Measurements from ENCODE around the gene TNFRSF8. TPM values are rescaled to one million over a fixed set of nuclear protein-coding genes. Genes with fewer than 3 reads are reported as not detected.

Gene TNFRSF8
- total RNA-seq, 1 donor from 2014 or later = 33.2 TPM

DNA sequence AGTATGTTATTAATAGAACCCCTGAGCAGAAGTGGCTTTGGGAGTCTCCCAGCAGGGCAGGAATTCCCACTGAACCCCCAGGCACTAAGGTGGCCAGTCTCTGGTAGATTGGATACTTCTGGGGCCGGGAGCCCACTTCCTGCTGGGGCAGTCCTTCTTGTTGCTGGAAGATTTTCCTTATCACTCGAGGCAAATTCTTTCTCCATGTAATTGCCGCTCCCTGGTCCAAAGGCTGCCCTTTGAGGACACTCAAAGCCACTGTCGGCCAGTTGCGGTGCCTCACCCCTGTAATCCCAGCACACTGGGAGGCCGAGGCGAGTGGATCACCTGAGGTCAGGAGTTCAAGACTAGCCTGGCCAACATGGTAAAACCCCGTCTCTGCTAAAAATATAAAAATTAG, 81.1 kb downstream of the TNFRSF8 start:
- H3K4me3 Mint-ChIP-seq = no peak overlapping the region
- H3K27ac Mint-ChIP-seq = peak overlapping the region; percentile 85
- DNase-seq = no peak
- intact Hi-C loops (cut with micrococcal nuclease) = no loop called here
- H3K9me3 Mint-ChIP-seq = peaks cover 3% of the 10 kb centered on the region
- no peaks in the 10 kb centered on the region for H3K27me3 Mint-ChIP-seq
- H3K36me3 Mint-ChIP-seq (ENCODE audit: low read depth) = peaks cover 14% of the 10 kb centered on the region
- peaks cover 50% of the 10 kb centered on the region for H3K4me1 Mint-ChIP-seq

DNA sequence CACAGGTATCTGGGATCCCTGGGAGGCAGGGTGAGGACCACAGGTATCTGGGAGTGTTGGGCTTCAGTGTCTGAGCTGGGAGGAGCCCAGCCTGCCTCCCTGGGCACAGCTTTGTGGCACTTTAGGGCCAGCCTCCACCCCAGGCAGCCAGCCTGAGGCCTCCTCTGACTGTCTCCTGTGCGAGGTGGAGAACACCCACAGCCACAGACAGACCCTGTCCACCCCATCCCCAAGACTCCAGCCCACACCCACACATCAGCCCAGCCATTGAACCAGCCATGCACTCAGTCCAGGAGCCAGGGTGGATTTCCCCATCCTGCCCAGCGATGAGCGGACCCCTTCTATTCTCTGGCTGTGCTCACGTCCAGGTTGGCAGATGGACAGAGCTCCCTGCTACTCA, 81.9 kb downstream of the TNFRSF8 start:
- Mint-ChIP-seq H3K4me3 (no peak overlapping the region), H3K36me3 (ENCODE audit: low read depth) (peaks cover 19% of the 10 kb centered on the region), H3K9me3 (peaks cover 9% of the 10 kb centered on the region), H3K27me3 (no peaks in the 10 kb centered on the region), H3K4me1 (peaks cover 57% of the 10 kb centered on the region), H3K27ac (peak overlapping the region; percentile 58)
- intact Hi-C loops (cut with micrococcal nuclease) = no loop called here
- no peak for DNase-seq

DNA sequence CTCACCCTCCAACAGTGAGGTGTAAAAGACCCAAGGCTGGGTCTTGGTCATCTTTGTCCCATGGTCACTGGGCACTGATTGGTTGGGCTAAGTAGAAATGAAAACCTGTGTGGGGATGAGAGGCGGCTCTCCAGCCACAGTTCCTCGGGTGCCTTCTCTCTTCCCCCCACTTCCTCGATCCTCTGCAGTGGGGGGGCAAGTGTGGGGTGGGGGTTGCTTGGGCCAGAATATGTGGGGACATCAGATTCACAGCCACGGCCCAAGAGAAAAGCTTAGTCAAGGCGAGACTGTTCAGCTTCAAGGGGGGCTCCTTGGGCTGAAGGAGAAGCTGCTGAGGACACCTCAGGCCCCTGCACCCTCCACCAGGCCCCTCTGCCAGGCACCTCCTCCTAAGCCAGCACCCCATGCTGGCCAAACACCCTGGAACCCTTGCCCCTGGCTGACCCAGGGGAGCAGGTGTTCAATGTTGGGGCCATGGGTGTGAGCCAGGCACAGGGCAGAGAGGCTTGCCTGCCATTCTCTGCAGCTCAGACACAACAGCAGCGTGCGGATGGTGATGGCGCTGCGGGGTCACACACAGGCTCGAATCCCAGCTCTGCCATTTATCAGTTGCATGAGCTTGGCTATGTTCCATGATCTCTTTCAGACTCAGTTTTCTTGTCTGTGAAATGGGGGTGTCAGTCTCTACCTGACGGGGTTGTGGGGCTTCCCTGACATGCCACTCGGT, 82.7 kb downstream of the TNFRSF8 start:
- Mint-ChIP-seq H3K4me3 (no peak overlapping the region), H3K36me3 (ENCODE audit: low read depth) (peaks cover 21% of the 10 kb centered on the region), H3K9me3 (peaks cover 9% of the 10 kb centered on the region), H3K4me1 (peaks cover 65% of the 10 kb centered on the region), H3K27me3 (no peaks in the 10 kb centered on the region), H3K27ac (peak overlapping the region; percentile 58)
- no peak for DNase-seq
- intact Hi-C loops (cut with micrococcal nuclease) = no loop called here

DNA sequence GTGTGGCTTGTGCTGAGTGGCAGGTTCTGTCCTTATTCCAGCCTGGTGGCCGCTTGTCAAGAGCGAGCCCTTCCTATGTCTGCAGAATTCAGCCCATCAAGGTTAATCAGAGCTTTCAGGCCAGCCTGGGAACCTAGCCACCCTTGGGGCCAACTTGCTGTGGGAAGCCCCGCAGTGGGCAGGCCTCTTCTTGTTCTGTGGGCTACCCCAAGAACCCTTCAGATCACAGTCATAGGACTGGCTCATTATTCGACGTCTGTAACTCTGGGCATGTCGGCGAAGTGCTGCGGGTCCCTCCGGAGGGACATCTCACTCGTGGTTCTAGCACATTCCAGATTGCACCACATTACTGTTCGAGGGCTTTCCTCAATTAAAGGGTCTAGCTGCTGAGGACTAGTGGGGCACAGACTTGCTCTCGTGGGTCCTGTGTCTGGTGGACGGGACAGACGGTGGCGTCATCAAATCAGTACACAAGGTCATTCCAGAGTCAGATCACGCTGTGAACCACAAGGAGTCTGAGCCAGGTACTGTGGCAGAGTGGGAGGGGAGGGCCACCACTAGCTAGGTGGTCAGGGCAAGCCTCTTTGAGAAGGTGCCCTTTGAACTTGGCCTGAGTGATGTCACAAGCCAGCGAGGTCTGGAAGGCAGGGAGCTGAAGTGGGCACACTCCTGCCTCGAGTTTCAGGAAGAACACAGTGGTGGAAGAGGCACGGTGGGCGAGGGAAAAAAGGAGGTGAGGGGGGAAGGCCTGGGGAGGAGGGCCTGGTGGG, 83.4 kb downstream of the TNFRSF8 start:
- intact Hi-C loops (cut with micrococcal nuclease) = no loop called here

DNA sequence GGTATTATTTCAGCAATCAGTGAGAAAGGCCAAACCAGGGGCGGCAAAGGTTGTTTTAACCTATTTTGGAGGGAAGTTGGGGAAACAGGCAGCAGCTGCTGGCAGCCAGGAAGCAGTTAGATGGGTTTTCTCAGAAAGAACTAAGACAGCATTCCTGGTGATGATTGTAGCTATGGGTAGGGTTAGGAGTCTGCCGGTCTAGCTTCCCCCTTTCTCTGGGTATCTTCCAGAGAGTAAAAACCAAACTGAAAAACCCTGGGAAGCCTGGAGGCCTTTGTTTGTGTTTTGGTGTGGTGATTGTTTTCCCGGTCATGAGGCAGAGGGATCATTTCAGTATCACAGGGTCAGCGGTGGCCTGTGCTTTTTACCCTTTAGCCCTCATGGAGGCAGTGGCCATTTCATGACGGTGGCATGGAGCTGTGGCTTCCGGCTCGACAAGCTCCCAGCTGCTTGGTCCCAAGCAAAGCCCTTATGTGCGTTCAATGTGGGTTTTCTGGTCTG, 84.1 kb downstream of the TNFRSF8 start:
- peaks cover 9% of the 10 kb centered on the region for H3K9me3 Mint-ChIP-seq
- peak overlapping the region; percentile 91 for H3K27ac Mint-ChIP-seq
- no peaks in the 10 kb centered on the region for H3K27me3 Mint-ChIP-seq
- H3K36me3 Mint-ChIP-seq (ENCODE audit: low read depth) = peaks cover 19% of the 10 kb centered on the region
- peak overlapping the region; percentile 58 for H3K4me3 Mint-ChIP-seq
- peak; percentile 67 for DNase-seq
- peaks cover 80% of the 10 kb centered on the region for H3K4me1 Mint-ChIP-seq
- intact Hi-C loops (cut with micrococcal nuclease) = no loop called here

More for the DNA sequence above, 83.4 kb downstream of the TNFRSF8 start:
- DNase-seq = no peak
- Mint-ChIP-seq H3K27me3 (no peaks in the 10 kb centered on the region), H3K4me3 (peak overlapping the region; percentile 39), H3K9me3 (peaks cover 9% of the 10 kb centered on the region), H3K27ac (peak overlapping the region; percentile 91), H3K4me1 (peaks cover 73% of the 10 kb centered on the region), H3K36me3 (ENCODE audit: low read depth) (peaks cover 21% of the 10 kb centered on the region)

DNA sequence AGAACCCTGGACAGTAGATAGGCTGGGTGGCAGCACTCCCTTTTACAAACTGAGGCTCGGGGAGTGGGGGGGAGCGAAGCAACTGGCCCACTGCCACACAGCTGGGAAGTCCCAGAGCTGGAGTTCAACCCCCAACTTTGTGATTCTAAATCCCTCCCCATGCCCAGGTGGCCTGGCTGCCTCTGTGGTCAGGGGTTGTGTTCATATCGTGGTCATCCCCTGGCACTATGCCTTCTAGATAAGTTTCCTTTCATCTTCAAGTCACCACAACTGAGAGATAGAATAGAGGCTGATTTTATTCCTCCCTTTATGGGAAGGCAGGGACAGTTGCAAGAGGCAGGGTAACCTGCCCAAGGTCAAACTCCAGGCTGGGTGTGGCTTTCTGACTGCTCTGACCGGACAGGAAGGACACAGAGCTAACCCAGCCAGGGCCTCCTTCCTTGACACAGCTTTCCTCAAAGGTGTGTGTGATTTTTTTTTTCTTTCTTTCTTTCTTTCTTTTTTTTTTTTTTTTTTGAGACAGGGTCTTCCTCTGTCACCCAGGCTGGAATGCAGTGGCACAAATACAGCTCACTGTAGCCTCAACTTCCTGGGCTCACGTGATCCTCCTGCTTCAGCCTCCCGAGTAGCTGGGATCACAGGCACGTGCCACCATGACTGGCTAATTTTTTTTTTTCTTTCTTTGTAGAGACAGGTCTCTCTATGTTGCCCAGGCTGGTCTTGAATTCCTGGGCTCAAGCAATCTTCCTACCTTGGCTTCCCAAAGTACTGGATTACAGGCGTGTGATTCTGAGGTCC, 85.3 kb downstream of the TNFRSF8 start:
- intact Hi-C loops (cut with micrococcal nuclease) = no loop called here
- peak; percentile 75 for DNase-seq
- Mint-ChIP-seq H3K9me3 (peaks cover 9% of the 10 kb centered on the region), H3K4me3 (peak overlapping the region; percentile 47), H3K27ac (peak overlapping the region; percentile 91), H3K36me3 (ENCODE audit: low read depth) (peaks cover 17% of the 10 kb centered on the region), H3K4me1 (peaks cover 83% of the 10 kb centered on the region), H3K27me3 (no peaks in the 10 kb centered on the region)

DNA sequence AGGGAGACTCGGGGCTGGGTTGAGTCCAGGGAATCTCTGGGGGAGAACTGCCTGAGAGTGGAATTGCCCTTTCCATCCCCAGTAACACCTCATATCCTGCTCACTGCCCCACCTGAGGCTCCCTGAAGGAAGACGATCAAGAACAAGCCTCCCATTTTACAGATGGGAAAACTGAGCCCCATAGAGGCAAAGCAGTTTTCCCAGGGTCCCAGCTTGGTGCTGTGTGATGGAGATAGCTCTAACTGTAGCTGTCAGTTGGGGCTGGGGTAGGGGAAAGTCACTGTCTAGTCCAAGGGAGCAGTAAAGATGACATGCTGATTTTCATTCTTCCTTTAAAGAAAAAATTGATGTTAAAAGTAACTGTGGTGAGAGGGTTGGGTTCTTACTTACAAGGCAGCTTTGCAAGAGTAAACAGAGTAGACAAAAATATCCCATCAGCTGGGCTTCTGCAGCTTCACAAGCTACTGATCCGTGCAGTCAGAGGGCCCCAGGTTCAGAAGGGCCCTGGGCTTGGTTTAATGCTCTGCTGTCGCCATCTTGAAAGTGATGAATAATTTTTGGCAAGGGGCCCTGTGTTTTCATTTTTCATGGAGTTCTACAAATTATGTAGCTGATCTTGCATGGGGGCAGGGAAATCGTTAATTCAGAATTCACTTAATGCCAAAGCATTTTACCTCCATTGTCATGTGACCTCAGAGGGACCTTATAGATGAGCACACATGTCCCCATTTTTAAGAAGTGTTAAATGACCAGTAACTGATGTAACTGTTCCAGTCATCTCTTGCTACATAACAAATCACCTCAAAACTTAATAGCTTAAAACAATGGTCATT, 86.1 kb downstream of the TNFRSF8 start:
- DNase-seq = no peak
- Mint-ChIP-seq H3K4me3 (peak overlapping the region; percentile 47), H3K27me3 (no peaks in the 10 kb centered on the region), H3K27ac (peak overlapping the region; percentile 91), H3K4me1 (peaks cover 79% of the 10 kb centered on the region), H3K36me3 (ENCODE audit: low read depth) (peaks cover 10% of the 10 kb centered on the region), H3K9me3 (peaks cover 9% of the 10 kb centered on the region)
- intact Hi-C loops (cut with micrococcal nuclease) = no loop called here

DNA sequence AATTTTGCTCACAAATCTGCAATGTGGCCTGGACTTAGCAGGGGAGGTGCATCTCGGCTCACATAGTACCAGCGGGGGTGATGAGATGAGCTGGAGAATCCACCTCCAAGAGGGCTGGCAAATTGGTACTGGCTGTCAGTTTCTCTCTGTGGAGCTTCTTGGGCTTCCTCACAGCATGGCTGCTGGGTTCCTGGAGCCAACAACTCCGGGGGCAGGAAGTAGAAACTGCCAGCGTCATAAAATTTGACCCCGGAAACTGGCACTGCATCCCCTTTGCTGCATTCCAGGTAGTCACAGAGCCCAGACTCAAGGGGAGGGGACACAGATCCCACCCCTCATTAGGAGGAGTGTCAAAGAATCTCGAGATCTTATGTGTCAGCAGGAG, 86.7 kb downstream of the TNFRSF8 start:
- peak overlapping the region; percentile 73 for H3K4me3 Mint-ChIP-seq
- H3K27me3 Mint-ChIP-seq = no peaks in the 10 kb centered on the region
- H3K4me1 Mint-ChIP-seq = peaks cover 78% of the 10 kb centered on the region
- H3K27ac Mint-ChIP-seq = peak overlapping the region; percentile 91
- intact Hi-C loops (cut with micrococcal nuclease) = loop anchor here (1.0 kb wide), 1 partner anchor 9 kb away; no protein-coding TSS in a partner anchor
- no peak for DNase-seq
- H3K36me3 Mint-ChIP-seq (ENCODE audit: low read depth) = peaks cover 10% of the 10 kb centered on the region
- H3K9me3 Mint-ChIP-seq = peaks cover 9% of the 10 kb centered on the region

DNA sequence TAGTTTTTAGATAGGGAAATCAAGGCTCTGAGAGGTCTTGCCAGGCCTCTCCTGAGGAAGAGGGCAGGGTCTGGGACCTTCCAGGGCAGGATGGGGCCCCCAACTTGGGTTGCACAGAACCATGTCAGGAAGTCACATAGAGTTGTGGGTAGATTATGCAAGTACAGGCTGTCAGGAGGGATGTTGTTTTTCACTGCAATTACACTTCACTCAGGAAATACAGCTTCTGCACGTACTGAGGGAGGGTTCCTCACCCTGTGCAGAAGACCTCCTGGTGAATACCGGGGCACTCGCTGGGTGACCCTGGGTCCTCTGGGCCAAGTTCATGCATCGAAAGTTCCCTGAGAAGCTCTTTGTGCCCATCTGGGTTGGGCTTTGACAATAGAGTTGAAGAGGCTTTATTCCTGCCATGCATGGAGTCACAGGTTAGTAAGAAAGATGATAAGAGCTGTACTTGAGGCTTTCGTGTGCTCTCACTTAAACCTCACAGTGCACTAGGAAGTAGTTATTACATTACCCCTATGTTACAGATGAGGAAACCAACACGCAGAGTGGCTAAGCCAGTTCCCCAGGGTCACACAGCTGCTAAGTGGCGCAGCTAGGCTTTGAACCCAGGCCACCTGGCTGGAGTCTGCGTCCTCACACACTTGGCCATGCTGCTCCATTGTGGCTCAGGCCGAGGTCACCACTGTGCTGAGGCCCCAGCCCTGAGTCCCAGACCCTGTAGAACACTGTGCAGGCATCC, 87.5 kb downstream of the TNFRSF8 start:
- peak overlapping the region; percentile 91 for H3K27ac Mint-ChIP-seq
- DNase-seq = peak; percentile 84
- H3K9me3 Mint-ChIP-seq = peaks cover 9% of the 10 kb centered on the region
- intact Hi-C loops (cut with micrococcal nuclease) = loop anchor here (1.0 kb wide), 1 partner anchor 8 kb away; no protein-coding TSS in a partner anchor
- H3K4me3 Mint-ChIP-seq = peak overlapping the region; percentile 73
- peaks cover 83% of the 10 kb centered on the region for H3K4me1 Mint-ChIP-seq
- H3K36me3 Mint-ChIP-seq (ENCODE audit: low read depth) = peaks cover 10% of the 10 kb centered on the region
- H3K27me3 Mint-ChIP-seq = no peaks in the 10 kb centered on the region

DNA sequence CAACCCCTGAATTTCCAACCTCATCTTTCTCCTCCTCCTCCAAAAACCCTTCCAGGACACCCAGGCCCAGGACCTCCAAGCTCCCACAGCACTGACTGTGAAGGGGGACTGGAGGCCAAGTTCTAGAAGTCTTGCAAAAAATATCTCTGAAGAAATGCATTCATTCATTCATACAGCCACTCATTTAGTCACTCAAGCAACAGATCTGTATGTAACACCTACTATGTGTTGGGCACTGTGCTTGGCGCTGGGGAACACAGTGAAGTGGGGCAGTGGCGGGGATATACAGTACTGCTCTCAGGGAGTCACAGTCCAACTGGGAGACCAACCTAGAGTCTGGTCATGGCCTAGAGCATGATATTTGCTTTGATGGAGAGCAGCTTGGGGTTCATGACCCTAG, 88.4 kb downstream of the TNFRSF8 start:
- intact Hi-C loops (cut with micrococcal nuclease) = no loop called here
- peak overlapping the region; percentile 73 for H3K4me3 Mint-ChIP-seq
- H3K9me3 Mint-ChIP-seq = peaks cover 9% of the 10 kb centered on the region
- H3K27ac Mint-ChIP-seq = peak overlapping the region; percentile 91
- H3K4me1 Mint-ChIP-seq = peaks cover 84% of the 10 kb centered on the region
- no peak for DNase-seq
- no peaks in the 10 kb centered on the region for H3K27me3 Mint-ChIP-seq
- H3K36me3 Mint-ChIP-seq (ENCODE audit: low read depth) = peaks cover 10% of the 10 kb centered on the region

DNA sequence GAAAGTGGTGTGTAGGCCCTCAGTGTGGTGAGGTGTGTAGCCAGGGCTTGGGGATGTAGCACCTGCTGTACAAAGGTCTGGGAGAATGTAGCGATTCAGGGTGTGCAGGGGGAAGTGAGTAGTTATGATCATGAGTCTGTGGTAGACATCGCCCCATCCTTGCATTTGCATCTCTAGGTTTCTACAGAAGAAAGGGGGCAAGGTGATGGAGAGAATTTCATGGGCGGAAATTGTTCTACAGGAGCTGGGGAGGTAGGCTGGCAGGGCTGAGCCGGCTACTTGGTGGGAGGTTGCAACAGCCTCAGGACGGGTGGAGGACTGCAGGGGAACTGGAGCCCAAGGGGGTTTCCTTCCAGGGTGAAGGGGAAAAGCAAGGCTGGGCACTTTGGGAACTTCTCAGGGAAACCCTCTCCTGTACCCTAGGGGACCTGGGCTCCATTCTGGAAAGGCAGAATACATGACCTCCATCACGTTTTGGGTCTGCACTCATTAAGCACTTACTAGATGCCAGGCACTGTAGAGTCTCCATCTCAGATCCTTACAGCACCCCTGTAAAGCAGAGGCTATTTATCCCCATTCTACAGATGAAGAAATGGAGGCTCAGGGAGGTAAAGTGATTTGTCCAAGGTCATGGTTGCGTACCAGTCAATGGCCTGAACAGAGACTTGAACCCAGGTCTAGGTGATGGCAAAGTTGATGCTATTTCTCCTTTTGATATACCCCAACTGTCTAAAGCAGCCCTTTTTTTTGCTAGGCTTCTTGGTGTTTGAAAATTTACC, 89.2 kb downstream of the TNFRSF8 start:
- intact Hi-C loops (cut with micrococcal nuclease) = no loop called here
- Mint-ChIP-seq H3K27me3 (no peaks in the 10 kb centered on the region), H3K4me1 (peaks cover 81% of the 10 kb centered on the region), H3K9me3 (peaks cover 9% of the 10 kb centered on the region), H3K36me3 (ENCODE audit: low read depth) (peaks cover 10% of the 10 kb centered on the region), H3K4me3 (peak overlapping the region; percentile 61), H3K27ac (peak overlapping the region; percentile 91)
- no peak for DNase-seq

Data from activated CD4-positive, alpha-beta T cell treated with anti-CD3 and anti-CD28 coated beads, Interleukin-2, amount 10 ng/mL, durations not matched to agents 24 days and 14 days (primary cell).